G401.6 (cell line): ENCODE data around the gene MSH3.
"Not testable (repeated sequence)": the region's sequence is repeated elsewhere in the genome, so short reads cannot be mapped to it uniquely, and the experiment has no call there.

ENCODE experiments used
- FAIRE-seq: peaks from 2 replicates; lab custom pipeline; 2012; peaks lifted over from hg19 to GRCh38; lab: Jason Lieb, UNC

Gene MSH3

GRCh38 chr5:80755626-80756025 lies 101.2 kb downstream of the MSH3 start:
- FAIRE-seq, result no peak

GRCh38 chr5:80756292-80756691 lies 101.8 kb downstream of the MSH3 start:
- FAIRE-seq, result no peak

- FAIRE-seq, result no peak
These were observed 102.8 kb downstream of the MSH3 start for GRCh38 chr5:80757290-80757689.

- FAIRE-seq, result no peak
These were observed 105.6 kb downstream of the MSH3 start for GRCh38 chr5:80759866-80760577.

GRCh38 chr5:80760680-80761079 lies 106.2 kb downstream of the MSH3 start:
- FAIRE-seq, result no peak

- FAIRE-seq, result no peak
These were observed 106.7 kb downstream of the MSH3 start for GRCh38 chr5:80761176-80761575.

GRCh38 chr5:80761966-80762365 lies 107.5 kb downstream of the MSH3 start:
- FAIRE-seq, result peak; percentile 17

GRCh38 chr5:80762573-80762972 lies 108.1 kb downstream of the MSH3 start:
- FAIRE-seq, result peak; percentile 96

GRCh38 chr5:80763211-80763610 lies 108.8 kb downstream of the MSH3 start:
- FAIRE-seq, result no peak

- no peak for FAIRE-seq
These were observed 109.6 kb downstream of the MSH3 start for GRCh38 chr5:80763873-80764647.

GRCh38 chr5:80764786-80765185 lies 110.3 kb downstream of the MSH3 start:
- no peak for FAIRE-seq

- FAIRE-seq, result no peak
These were observed 123.2 kb downstream of the MSH3 start for GRCh38 chr5:80777347-80778287.

GRCh38 chr5:80780024-80780423 lies 125.6 kb downstream of the MSH3 start:
- no peak for FAIRE-seq

- FAIRE-seq, result no peak
These were observed 126.4 kb downstream of the MSH3 start for GRCh38 chr5:80780761-80781285.

GRCh38 chr5:80781356-80781755 lies 126.9 kb downstream of the MSH3 start:
- FAIRE-seq, result no peak

GRCh38 chr5:80782626-80783025 lies 128.2 kb downstream of the MSH3 start:
- no peak for FAIRE-seq

GRCh38 chr5:80783751-80784150 lies 129.3 kb downstream of the MSH3 start:
- FAIRE-seq, result not testable (repeated sequence)

- FAIRE-seq, result no peak
These were observed 130.0 kb downstream of the MSH3 start for GRCh38 chr5:80784451-80784850.

- FAIRE-seq, result not testable (repeated sequence)
These were observed 135.0 kb downstream of the MSH3 start for GRCh38 chr5:80789319-80790016.

- no peak for FAIRE-seq
These were observed 136.2 kb downstream of the MSH3 start for GRCh38 chr5:80790698-80791097.

GRCh38 chr5:80793354-80793753 lies 138.9 kb downstream of the MSH3 start:
- FAIRE-seq, result no peak

GRCh38 chr5:80796846-80797245 lies 142.4 kb downstream of the MSH3 start:
- FAIRE-seq, result no peak
